Gastroesophageal sphincter (tissue), 3 donors: ENCODE results near the gene RAI1.

Experiments
- EP300 ChIP-seq: sonication (generic); formaldehyde crosslinking; IDR thresholded peaks from one replicate; pipeline ENCODE4 v1.6.1; 2017; ENCODE audit warnings: antibody characterized with exemption, mild to moderate bottlenecking
- POLR2A ChIP-seq, 2 donors: fragments of 450-650 bp; IDR thresholded peaks; one replicate each; pipeline ENCODE4 v1.6.1; 2017; ENCODE audit warnings: antibody characterized with exemption in 2 of 2, mild to moderate bottlenecking in 2 of 2, moderate library complexity in 1 of 2
- POLR2AphosphoS5 ChIP-seq: sonication (generic); formaldehyde crosslinking; IDR thresholded peaks from one replicate; pipeline ENCODE4 v1.6.1; 2017; ENCODE audit warnings: antibody characterized with exemption
- TF ChIP-seq, protein P1 (sequence below), 4 experiments: fragments of 200-600 bp in 2 of 4; fragments of 450-650 bp in 2 of 4; sonication (generic) in 1 of 4; IDR thresholded peaks; one replicate each; pipeline ENCODE4 v1.5.1; 2017 to 2019; ENCODE audit warnings: antibody characterized with exemption in 4 of 4, mild to moderate bottlenecking in 2 of 4, moderate library complexity in 2 of 4

DNA sequence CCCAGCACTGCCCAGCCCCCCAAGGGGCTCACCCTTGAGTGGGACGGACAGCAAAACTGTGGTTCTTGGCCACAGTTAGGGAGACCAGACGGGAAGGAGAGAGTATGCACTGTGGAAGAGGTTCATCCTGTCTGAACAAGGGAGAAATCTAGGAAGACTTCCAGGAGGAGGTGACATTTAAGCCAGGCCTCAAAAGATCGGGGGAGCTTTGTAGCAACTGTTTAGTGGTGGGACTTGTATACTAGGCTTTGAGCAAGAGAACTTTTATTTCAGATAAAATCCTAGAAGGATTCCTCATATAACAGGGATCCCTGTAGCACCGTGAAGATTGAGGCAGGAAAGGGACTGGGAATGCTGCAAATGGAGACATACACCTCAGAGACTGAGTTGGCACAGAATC is 124.8 kb downstream of the RAI1 start:
- no peak for TF ChIP-seq POLR2AphosphoS5
- TF ChIP-seq, protein P1, sequence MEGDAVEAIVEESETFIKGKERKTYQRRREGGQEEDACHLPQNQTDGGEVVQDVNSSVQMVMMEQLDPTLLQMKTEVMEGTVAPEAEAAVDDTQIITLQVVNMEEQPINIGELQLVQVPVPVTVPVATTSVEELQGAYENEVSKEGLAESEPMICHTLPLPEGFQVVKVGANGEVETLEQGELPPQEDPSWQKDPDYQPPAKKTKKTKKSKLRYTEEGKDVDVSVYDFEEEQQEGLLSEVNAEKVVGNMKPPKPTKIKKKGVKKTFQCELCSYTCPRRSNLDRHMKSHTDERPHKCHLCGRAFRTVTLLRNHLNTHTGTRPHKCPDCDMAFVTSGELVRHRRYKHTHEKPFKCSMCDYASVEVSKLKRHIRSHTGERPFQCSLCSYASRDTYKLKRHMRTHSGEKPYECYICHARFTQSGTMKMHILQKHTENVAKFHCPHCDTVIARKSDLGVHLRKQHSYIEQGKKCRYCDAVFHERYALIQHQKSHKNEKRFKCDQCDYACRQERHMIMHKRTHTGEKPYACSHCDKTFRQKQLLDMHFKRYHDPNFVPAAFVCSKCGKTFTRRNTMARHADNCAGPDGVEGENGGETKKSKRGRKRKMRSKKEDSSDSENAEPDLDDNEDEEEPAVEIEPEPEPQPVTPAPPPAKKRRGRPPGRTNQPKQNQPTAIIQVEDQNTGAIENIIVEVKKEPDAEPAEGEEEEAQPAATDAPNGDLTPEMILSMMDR (IDR thresholded peaks at IDR 0.05), result no peak
- no peak for TF ChIP-seq POLR2A (IDR thresholded peaks at IDR 0.05)
- TF ChIP-seq EP300, result no peak
